Measurements from ENCODE around the gene TDRD12.
"Not testable (repeated sequence)": the region's sequence is repeated elsewhere in the genome, so short reads cannot be mapped to it uniquely, and the experiment has no call there.

TDRD12 gene

DNA sequence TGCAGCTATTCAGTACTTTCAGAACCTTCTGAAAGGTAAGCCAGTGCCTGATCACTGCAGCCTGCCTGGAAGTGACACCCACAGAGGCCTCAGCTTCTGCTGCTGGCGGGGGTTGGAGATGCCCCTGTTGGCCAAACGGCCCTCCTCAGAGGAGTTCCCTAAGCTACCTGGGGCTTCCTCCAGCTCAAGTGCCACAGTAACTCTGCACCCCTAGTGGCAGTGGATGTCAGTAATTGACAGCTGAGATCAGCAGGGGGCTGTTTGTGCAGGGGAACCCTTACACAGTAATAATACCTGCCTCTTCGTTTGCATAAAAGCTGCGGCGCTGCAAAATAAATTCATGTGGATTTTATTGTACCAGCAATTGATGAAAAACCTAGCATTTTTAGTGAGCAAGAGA lies 28.9 kb downstream of the TDRD12 start:
- TF ChIP-seq, protein P1, sequence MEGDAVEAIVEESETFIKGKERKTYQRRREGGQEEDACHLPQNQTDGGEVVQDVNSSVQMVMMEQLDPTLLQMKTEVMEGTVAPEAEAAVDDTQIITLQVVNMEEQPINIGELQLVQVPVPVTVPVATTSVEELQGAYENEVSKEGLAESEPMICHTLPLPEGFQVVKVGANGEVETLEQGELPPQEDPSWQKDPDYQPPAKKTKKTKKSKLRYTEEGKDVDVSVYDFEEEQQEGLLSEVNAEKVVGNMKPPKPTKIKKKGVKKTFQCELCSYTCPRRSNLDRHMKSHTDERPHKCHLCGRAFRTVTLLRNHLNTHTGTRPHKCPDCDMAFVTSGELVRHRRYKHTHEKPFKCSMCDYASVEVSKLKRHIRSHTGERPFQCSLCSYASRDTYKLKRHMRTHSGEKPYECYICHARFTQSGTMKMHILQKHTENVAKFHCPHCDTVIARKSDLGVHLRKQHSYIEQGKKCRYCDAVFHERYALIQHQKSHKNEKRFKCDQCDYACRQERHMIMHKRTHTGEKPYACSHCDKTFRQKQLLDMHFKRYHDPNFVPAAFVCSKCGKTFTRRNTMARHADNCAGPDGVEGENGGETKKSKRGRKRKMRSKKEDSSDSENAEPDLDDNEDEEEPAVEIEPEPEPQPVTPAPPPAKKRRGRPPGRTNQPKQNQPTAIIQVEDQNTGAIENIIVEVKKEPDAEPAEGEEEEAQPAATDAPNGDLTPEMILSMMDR (IDR thresholded peaks at IDR 0.05; ENCODE audit: extremely low read depth, missing control alignments), result peak; percentile 40

DNA sequence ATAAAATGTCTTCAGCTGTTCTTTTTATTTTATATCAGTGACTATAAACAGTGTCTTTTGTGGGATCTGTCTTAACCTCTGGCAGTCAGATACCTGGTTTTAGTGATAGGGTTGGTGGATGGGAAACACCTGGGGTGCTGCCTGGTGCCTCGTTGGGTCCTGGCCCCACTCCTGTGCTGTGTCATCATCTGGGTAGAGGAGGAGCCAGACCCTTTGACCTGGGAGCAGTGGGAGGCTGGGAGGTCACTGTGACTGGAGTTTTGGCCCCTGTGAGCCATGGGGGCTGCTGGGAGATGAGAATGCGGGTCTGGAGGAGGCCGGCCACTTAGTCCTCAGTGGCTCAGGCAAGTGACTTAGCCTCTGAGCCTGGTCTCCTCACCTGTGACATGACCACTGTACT lies 29.4 kb downstream of the TDRD12 start:
- TF ChIP-seq, protein P1 (IDR thresholded peaks at IDR 0.05; ENCODE audit: extremely low read depth, missing control alignments), result no peak

More for the DNA sequence above, 28.9 kb downstream of the TDRD12 start:
- peak; percentile 41 for DNase-seq (ENCODE audit: low spot score)

DNA sequence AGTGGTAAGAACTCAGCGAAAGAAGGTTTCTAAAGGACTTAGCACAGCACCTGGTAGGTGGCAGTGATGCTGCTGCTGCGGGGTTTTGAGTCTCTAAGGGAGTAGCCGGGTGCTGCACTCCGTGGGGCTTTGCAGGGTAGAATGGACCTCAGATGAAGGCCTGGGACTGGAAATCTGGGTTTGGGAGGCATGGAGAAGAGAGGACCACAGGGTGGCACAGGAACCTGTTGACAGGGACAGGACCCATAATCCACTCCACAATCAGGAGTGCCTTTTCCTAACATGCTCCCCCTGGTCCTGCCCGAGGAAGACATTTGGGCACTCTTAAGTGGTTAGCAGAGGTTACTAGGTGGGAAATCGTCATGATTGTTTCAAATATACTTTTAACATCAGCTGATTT lies 29.8 kb downstream of the TDRD12 start:
- TF ChIP-seq, protein P1 (IDR thresholded peaks at IDR 0.05; ENCODE audit: extremely low read depth, missing control alignments), result no peak
- DNase-seq (ENCODE audit: low spot score), result no peak

More for the DNA sequence above, 29.4 kb downstream of the TDRD12 start:
- DNase-seq (ENCODE audit: low spot score), result no peak

DNA sequence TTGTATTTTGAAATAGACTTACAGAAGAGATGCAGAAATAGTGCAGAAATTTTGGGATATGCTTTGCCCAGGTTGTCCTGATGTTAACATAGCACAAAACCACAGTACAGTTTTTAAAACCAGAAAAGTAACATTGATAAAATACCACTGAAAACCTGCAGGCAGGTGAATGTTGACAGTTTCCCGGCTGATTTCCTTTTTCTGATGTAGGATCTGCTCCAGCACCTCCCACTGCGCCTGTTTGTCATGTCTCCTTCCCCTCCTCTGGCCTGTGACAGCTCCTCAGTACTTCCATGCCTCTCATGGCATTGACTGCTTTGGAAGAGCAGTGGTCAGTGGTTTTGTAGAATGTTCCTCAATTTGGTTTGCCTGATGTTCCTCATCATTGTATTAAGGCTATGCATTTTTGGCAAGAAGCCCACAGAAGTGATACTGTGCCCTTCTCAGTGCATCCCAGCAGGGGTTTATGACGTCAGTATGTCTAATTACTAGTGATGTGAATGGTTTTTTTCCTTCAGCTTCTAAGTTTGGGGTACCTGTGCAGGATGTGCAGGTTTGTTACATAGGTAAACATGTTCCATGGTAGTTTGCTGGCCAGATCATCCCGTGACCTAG lies 31.0 kb downstream of the TDRD12 start:
- TF ChIP-seq, protein P1 (IDR thresholded peaks at IDR 0.05; ENCODE audit: extremely low read depth, missing control alignments), result no peak
- no peak for DNase-seq (ENCODE audit: low spot score)

DNA sequence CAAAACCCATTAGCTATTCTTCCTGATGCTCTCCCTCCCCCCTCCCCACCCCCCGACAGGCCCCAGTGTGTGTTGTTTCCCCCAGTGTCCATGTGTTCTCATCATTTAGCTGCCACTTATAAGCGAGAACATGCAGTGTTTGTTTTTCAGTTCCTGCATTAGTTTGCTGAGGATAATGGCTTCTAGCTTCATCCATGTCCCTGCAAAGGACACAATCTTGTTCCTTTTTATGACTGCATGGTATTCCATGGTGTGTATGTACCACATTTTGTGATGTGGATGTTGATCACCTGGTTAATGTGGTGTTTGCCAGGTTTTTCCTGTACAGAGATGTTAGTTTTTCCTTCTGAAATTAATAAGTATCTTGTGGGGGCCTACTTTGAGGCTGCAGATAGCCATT lies 31.5 kb downstream of the TDRD12 start:
- no peak for DNase-seq (ENCODE audit: low spot score)
- TF ChIP-seq, protein P1 (IDR thresholded peaks at IDR 0.05; ENCODE audit: extremely low read depth, missing control alignments), result no peak

DNA sequence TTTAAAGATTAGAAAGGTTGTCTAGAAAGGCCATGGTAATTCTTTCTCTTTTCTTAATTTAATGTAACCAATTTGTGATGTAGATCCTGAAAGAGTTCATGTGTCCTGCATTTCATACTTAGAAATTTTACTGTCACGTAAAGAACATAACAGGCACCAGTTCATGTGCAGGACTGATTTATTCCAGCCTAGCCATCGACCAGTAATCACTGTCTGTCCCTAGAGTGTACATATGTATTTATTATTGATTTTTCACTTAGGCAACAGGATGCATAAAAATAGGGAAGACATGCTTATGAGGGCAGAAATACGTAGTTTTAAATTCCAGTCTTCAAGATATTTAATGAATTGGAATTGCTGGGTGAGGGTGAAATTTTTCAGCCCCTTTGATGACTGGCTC lies 37.6 kb downstream of the TDRD12 start:
- TF ChIP-seq, protein P1 (IDR thresholded peaks at IDR 0.05; ENCODE audit: extremely low read depth, missing control alignments), result no peak
- no peak for DNase-seq (ENCODE audit: low spot score)

DNA sequence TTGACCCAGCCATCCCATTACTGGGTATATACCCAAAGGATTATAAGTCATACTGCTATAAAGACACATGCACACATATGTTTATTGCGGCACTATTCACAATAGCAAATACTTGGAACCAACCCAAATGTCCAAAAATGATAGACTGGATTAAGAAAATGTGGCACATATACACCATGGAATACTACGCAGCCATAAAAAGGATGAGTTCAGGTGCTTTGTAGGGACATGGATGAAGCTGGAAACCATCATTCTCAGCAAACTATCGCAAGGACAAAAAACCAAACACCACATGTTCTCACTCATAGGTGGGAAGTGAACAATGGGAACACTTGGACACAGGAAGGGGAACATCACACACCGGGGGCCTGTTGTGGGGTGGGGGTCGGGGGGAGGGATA lies 45.8 kb downstream of the TDRD12 start:
- not testable (repeated sequence) for DNase-seq (ENCODE audit: low spot score)

DNA sequence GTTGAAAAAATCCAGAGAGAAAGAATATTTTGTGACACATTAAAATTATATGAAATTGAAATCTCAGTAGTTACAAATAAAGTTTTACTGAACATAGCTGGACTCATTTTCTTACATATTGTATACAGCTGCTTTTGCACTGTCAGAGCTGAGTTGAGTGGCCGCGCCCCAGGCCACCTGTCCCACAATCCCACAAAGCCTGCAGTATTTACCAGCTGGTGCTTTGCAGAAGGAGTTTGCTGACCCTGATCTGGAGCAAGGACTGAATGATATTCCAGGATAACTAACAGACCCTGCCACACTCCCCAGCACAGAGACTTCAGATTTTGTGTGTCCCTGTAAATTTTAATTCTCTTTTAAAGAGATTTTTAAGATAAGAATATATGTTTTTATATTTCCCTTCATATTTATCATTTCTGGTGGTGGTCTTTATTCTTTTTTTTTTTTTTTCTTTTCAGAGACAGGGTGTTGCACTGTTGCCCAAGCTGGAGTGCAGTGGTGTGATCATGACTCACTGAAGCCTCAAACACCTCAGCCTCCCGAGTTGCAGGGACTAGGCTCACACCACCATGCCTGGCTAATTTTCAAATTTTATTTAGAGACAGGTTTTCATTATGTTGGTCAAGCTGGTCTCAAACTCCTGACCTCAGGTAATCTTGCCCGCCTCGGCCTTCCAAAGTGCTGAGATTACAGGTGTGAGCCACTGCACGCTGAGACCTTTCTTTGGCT lies 48.5 kb downstream of the TDRD12 start:
- TF ChIP-seq, protein P1 (IDR thresholded peaks at IDR 0.05; ENCODE audit: extremely low read depth, missing control alignments), result no peak
- DNase-seq (ENCODE audit: low spot score), result no peak

All from GM20000 (cell line).